SK-N-SH (cell line): ENCODE measurements around the gene ELMO2. TPM values are rescaled to one million over a fixed set of nuclear protein-coding genes. Genes with fewer than 3 reads are reported as not detected.
A peak's percentile ranks its signal among the peaks of the same experiment; 100 is the strongest.

Source experiments
- CTCF ChIA-PET: fragments of 300-600, 350-600 bp; formaldehyde crosslinking; extraction: SDS; loops from one replicate; lab custom pipeline; 2021; lab: Yijun Ruan, JAX
- POLR2A ChIA-PET: fragments of 350-600 bp; sonication (Branson Sonifier 250); formaldehyde crosslinking; extraction: SDS; loops from one replicate; lab custom pipeline; 2020; ENCODE audit warnings: antibody characterized with exemption, inconsistent platforms; lab: Yijun Ruan, JAX
- DNase-seq: peaks from one replicate; pipeline ENCODE4 v3.0.0; 2012
- H2AFZ ChIP-seq: fragments of 200-600 bp; sonication (generic); 2 replicates; pipeline ENCODE4 v1.8.1; 2016; ENCODE audit warnings: antibody characterized with exemption, mild to moderate bottlenecking, low read depth
- H3F3A ChIP-seq: fragments of 200-600 bp; sonication (generic); replicated peaks from 2 replicates; pipeline ENCODE3; 2016; ENCODE audit warnings: antibody characterized with exemption, mild to moderate bottlenecking; ENCODE audit not compliant: insufficient read depth
- H3K27ac ChIP-seq, 2 experiments: fragments of 200-500 bp in 1 of 2; fragments of 200-600 bp in 1 of 2; sonication (Bioruptor generic) in 1 of 2; sonication (generic), shearing (Covaris generic) in 1 of 2; 2 replicates each; pipeline versions ENCODE4 v1.5.1 to v1.6.1; 2014 to 2016; ENCODE audit warnings: low read depth in 2 of 2, inconsistent platforms in 1 of 2, low read length in 1 of 2, mild to moderate bottlenecking in 1 of 2, mixed read lengths in 1 of 2
- H3K27me3 ChIP-seq: fragments of 200-600 bp; sonication (generic), shearing (Covaris generic); 2 replicates; pipeline ENCODE4 v1.6.1; 2016; ENCODE audit warnings: mixed run types; ENCODE audit not compliant: insufficient read depth
- H3K36me3 ChIP-seq, 2 experiments: fragments of 200-500 bp in 1 of 2; fragments of 200-600 bp in 1 of 2; sonication (Bioruptor generic) in 1 of 2; sonication (generic) in 1 of 2; replicated peaks in 1 of 2; 2 replicates each; pipeline versions ENCODE3 to v1.5.1; 2014 to 2016; ENCODE audit warnings: low read length in 1 of 2, mild to moderate bottlenecking in 1 of 2; ENCODE audit not compliant: insufficient read depth in 2 of 2, control insufficient read depth in 1 of 2
- H3K4me1 ChIP-seq, 2 experiments: fragments of 200-500 bp in 1 of 2; fragments of 200-600 bp in 1 of 2; sonication (Bioruptor generic) in 1 of 2; sonication (generic), shearing (Covaris generic) in 1 of 2; 2 replicates each; pipeline versions ENCODE4 v1.5.1 to v1.6.1; 2014 to 2016; ENCODE audit warnings: low read depth in 1 of 2, low read length in 1 of 2, mixed run types in 1 of 2; ENCODE audit not compliant: insufficient read depth in 2 of 2, control insufficient read depth in 1 of 2
- H3K4me2 ChIP-seq: fragments of 200-600 bp; sonication (generic), shearing (Covaris generic); 2 replicates; pipeline ENCODE4 v1.6.1; 2017; ENCODE audit warnings: mixed run types
- H3K4me3 ChIP-seq, 2 experiments: fragments of 200-500 bp in 1 of 2; fragments of 200-600 bp in 1 of 2; sonication (Bioruptor generic) in 1 of 2; sonication (generic), shearing (Covaris generic) in 1 of 2; 2 replicates each; pipeline versions ENCODE4 v1.5.1 to v1.8.1; 2014 to 2016; ENCODE audit warnings: low read depth in 2 of 2, inconsistent platforms in 1 of 2, low read length in 1 of 2, mild to moderate bottlenecking in 1 of 2, mixed read lengths in 1 of 2, moderate library complexity in 1 of 2
- H3K79me2 ChIP-seq: fragments of 200-600 bp; sonication (generic); 2 replicates; pipeline ENCODE4 v1.8.1; 2017; ENCODE audit warnings: mild to moderate bottlenecking; ENCODE audit not compliant: insufficient read depth
- H3K9ac ChIP-seq: fragments of 200-600 bp; sonication (generic); 2 replicates; pipeline ENCODE4 v1.6.1; 2017; ENCODE audit warnings: mixed run types
- H3K9me2 ChIP-seq: fragments of 200-600 bp; sonication (generic); 2 replicates; pipeline ENCODE4 v1.6.1; 2017; ENCODE audit warnings: mixed run types
- H3K9me3 ChIP-seq: fragments of 200-600 bp; sonication (generic); 2 replicates; pipeline ENCODE4 v1.6.1; 2017; ENCODE audit warnings: mixed run types, mild to moderate bottlenecking, moderate library complexity
- H4K20me1 ChIP-seq: fragments of 200-600 bp; sonication (generic); 2 replicates; pipeline ENCODE4 v1.6.1; 2017; ENCODE audit warnings: mild to moderate bottlenecking, mixed run types; ENCODE audit not compliant: insufficient read depth
- EZH2phosphoT487 ChIP-seq: fragments of 200-600 bp; sonication (generic); IDR thresholded peaks from 2 replicates; pipeline ENCODE4 v1.6.1; 2017; ENCODE audit warnings: low read depth, mixed run types, mild to moderate bottlenecking, antibody characterized with exemption, moderate library complexity, borderline replicate concordance
- FOXJ3 ChIP-seq: sonication (generic); formaldehyde crosslinking; IDR thresholded peaks from 2 replicates; pipeline ENCODE4 v1.5.1; 2020; ENCODE audit warnings: mild to moderate bottlenecking, missing genetic modification reagents
- GABPA ChIP-seq: IDR thresholded peaks from 2 replicates; pipeline ENCODE4 v1.4.0; 2012; ENCODE audit warnings: low read depth, mild to moderate bottlenecking
- GATA2 ChIP-seq: sonication (generic); formaldehyde crosslinking; IDR thresholded peaks from 2 replicates; pipeline ENCODE4 v1.5.0; 2020; ENCODE audit warnings: mild to moderate bottlenecking, missing genetic modification reagents
- JUND ChIP-seq: IDR thresholded peaks from 2 replicates; pipeline ENCODE4 v1.4.0; 2012
- MAX ChIP-seq: IDR thresholded peaks from 2 replicates; pipeline ENCODE4 v1.4.0; 2012; ENCODE audit warnings: low read depth
- MEF2A ChIP-seq: IDR thresholded peaks from 2 replicates; pipeline ENCODE4 v1.4.0; 2012; ENCODE audit warnings: low read depth, borderline replicate concordance
- MXI1 ChIP-seq: IDR thresholded peaks from 2 replicates; pipeline ENCODE4 v1.6.1; 2012; ENCODE audit warnings: mild to moderate bottlenecking, low read depth, low read length, improper control_type of control experiment
- POLR2AphosphoS5 ChIP-seq: IDR thresholded peaks from 2 replicates; pipeline ENCODE4 v1.6.1; 2012; ENCODE audit warnings: low read depth, low read length
- RAD21 ChIP-seq: IDR thresholded peaks from 2 replicates; pipeline ENCODE4 v1.6.1; 2012; ENCODE audit warnings: mild to moderate bottlenecking, low read length
- RCOR1 ChIP-seq: fragments of 150-350 bp; IDR thresholded peaks from 2 replicates; pipeline ENCODE4 v1.6.1; 2017; ENCODE audit warnings: antibody characterized with exemption, low read length
- SIN3A ChIP-seq: IDR thresholded peaks from 2 replicates; pipeline ENCODE4 v1.6.1; 2012; ENCODE audit warnings: low read depth, mild to moderate bottlenecking, low read length, moderate library complexity, borderline replicate concordance
- USF2 ChIP-seq: fragments of 150-350 bp; IDR thresholded peaks from 2 replicates; pipeline ENCODE4 v1.6.1; 2017; ENCODE audit warnings: antibody characterized with exemption, low read length, low read depth, borderline replicate concordance
- WGBS: methylation state at CpG from one replicate; pipeline ENCODE4 v1.1.6; 2017; ENCODE audit warnings: low lambda C conversion rate; 5-methylcytosine and 5-hydroxymethylcytosine counted together
- polyA plus RNA-seq, 3 experiments: library from polyadenylated mRNA; depleted of rRNA; stranded (reverse); fragments of >200 nt; gene quantifications; 2 replicates each; pipeline ENCODE4 v1.2.3, GENCODE V29; 2012
- TF ChIP-seq, protein P1 (sequence below): fragments of 150-350 bp; IDR thresholded peaks from 2 replicates; pipeline ENCODE4 v1.6.1; 2016; ENCODE audit warnings: mild to moderate bottlenecking, low read depth, low read length
- TF ChIP-seq, protein P2 (sequence below): IDR thresholded peaks from 2 replicates; pipeline ENCODE4; 2012

The ELMO2 gene
- polyA plus RNA-seq, 1 of the 3 experiments (the other 2 are of a cell fraction): 32.1 TPM

DNA sequence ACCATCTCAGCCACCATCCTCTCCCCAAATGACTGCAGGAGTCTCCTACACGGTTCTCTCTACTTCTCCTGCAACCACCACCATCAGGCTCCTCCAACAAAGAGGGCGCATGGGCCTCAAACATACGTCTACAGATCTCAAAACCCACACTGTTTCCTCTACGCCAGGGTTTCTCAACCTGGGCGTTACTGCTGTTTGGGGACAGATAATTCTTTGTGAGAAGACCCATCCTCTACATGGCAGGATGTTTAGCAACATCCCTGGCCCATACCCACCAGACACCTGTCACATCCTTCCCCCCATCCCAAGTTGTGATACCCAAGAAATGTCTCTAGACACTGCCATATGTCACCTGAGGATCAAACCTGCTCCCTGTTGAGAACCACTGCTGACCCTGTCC is 45.0 kb downstream of the ELMO2 start:
- no peak for DNase-seq
- peaks cover 35% of the 10 kb centered on the region for H3K79me2 ChIP-seq
- H3K36me3 ChIP-seq: peaks cover 5 to 38% of the 10 kb centered on the region in 2 experiments
- 0 out of 2 replicates have a peak overlapping the region, but pooled peaks have one; percentile 4 for H3K4me2 ChIP-seq
- no peaks in the 10 kb centered on the region for H3K9me3 ChIP-seq
- peaks cover 5% of the 10 kb centered on the region for H3F3A ChIP-seq
- 87% methylated on average over 5 of the region's 5 CpGs for WGBS
- H3K9ac ChIP-seq: no peak overlapping the region
- no peak overlapping the region for H3K27ac ChIP-seq
- H3K4me3 ChIP-seq: no peak overlapping the region
- TF ChIP-seq MXI1 (no peak), USF2 (no peak), SIN3A (no peak), JUND (no peak), GABPA (no peak), RAD21 (no peak), MEF2A (no peak), GATA2 (no peak), POLR2AphosphoS5 (no peak), MAX (no peak), FOXJ3 (no peak), EZH2phosphoT487 (no peak), RCOR1 (no peak)
- TF ChIP-seq, protein P1, sequence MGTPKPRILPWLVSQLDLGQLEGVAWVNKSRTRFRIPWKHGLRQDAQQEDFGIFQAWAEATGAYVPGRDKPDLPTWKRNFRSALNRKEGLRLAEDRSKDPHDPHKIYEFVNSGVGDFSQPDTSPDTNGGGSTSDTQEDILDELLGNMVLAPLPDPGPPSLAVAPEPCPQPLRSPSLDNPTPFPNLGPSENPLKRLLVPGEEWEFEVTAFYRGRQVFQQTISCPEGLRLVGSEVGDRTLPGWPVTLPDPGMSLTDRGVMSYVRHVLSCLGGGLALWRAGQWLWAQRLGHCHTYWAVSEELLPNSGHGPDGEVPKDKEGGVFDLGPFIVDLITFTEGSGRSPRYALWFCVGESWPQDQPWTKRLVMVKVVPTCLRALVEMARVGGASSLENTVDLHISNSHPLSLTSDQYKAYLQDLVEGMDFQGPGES: no peak
- TF ChIP-seq, protein P2, sequence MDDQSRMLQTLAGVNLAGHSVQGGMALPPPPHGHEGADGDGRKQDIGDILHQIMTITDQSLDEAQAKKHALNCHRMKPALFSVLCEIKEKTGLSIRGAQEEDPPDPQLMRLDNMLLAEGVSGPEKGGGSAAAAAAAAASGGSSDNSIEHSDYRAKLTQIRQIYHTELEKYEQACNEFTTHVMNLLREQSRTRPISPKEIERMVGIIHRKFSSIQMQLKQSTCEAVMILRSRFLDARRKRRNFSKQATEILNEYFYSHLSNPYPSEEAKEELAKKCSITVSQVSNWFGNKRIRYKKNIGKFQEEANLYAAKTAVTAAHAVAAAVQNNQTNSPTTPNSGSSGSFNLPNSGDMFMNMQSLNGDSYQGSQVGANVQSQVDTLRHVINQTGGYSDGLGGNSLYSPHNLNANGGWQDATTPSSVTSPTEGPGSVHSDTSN: no peak
- CTCF ChIA-PET: interaction anchor here (4.8 kb wide), 2 partner anchors 12 to 233 kb away, joined by 17 to 33 read pairs; no protein-coding TSS in a partner anchor
- H3K9me2 ChIP-seq: no peaks in the 10 kb centered on the region
- H2AFZ ChIP-seq: no peak overlapping the region
- H4K20me1 ChIP-seq: peaks cover 30% of the 10 kb centered on the region
- no peaks in the 10 kb centered on the region for H3K27me3 ChIP-seq
- peaks cover 0 to 50% of the 10 kb centered on the region in 2 experiments; a peak in 2 of 4 replicates for H3K4me1 ChIP-seq
- POLR2A ChIA-PET: no interaction called here
